ENCODE data around the gene GRIFIN. TPM values are rescaled to one million over a fixed set of nuclear protein-coding genes. Genes with fewer than 3 reads are reported as not detected.

The GRIFIN gene
- total RNA-seq, 1 experiment from 2014 or later = not detected

GRCh38 chr7:2503056-2503941 lies 27.1 kb upstream of the GRIFIN start:
- no peak for DNase-seq (ENCODE audit: low read depth, low spot score)
- in situ Hi-C loops (cut with HindIII; ENCODE audit: low pct_unique_long_range_greater_than_20kb, low sequenced_read_pairs) = no loop called here

GRCh38 chr7:2502647-2502966 lies 26.4 kb upstream of the GRIFIN start:
- DNase-seq (ENCODE audit: low read depth, low spot score) = no peak
- in situ Hi-C loops (cut with HindIII; ENCODE audit: low pct_unique_long_range_greater_than_20kb, low sequenced_read_pairs) = no loop called here

GRCh38 chr7:2501947-2502646 lies 25.9 kb upstream of the GRIFIN start:
- DNase-seq (ENCODE audit: low read depth, low spot score) = no peak
- in situ Hi-C loops (cut with HindIII; ENCODE audit: low pct_unique_long_range_greater_than_20kb, low sequenced_read_pairs) = no loop called here

- no peak for DNase-seq (ENCODE audit: low read depth, low spot score)
- in situ Hi-C loops (cut with HindIII; ENCODE audit: low pct_unique_long_range_greater_than_20kb, low sequenced_read_pairs) = no loop called here
Measured at GRCh38 chr7:2500701-2501100, 24.5 kb upstream of the GRIFIN start.

- in situ Hi-C loops (cut with HindIII; ENCODE audit: low pct_unique_long_range_greater_than_20kb, low sequenced_read_pairs) = no loop called here
- no peak for DNase-seq (ENCODE audit: low read depth, low spot score)
Measured at GRCh38 chr7:2499719-2500430, 23.7 kb upstream of the GRIFIN start.

GRCh38 chr7:2499181-2499580 lies 23.0 kb upstream of the GRIFIN start:
- no peak for DNase-seq (ENCODE audit: low read depth, low spot score)
- in situ Hi-C loops (cut with HindIII; ENCODE audit: low pct_unique_long_range_greater_than_20kb, low sequenced_read_pairs) = no loop called here

GRCh38 chr7:2498708-2499107 lies 22.5 kb upstream of the GRIFIN start:
- DNase-seq (ENCODE audit: low read depth, low spot score) = no peak

GRCh38 chr7:2497500-2498336 lies 21.5 kb upstream of the GRIFIN start:
- no peak for DNase-seq (ENCODE audit: low read depth, low spot score)
- in situ Hi-C loops (cut with HindIII; ENCODE audit: low pct_unique_long_range_greater_than_20kb, low sequenced_read_pairs) = no loop called here

More at GRCh38 chr7:2498708-2499107, 22.5 kb upstream of the GRIFIN start:
- in situ Hi-C loops (cut with HindIII; ENCODE audit: low pct_unique_long_range_greater_than_20kb, low sequenced_read_pairs) = no loop called here

GRCh38 chr7:2497065-2497464 lies 20.9 kb upstream of the GRIFIN start:
- in situ Hi-C loops (cut with HindIII; ENCODE audit: low pct_unique_long_range_greater_than_20kb, low sequenced_read_pairs) = no loop called here
- DNase-seq (ENCODE audit: low read depth, low spot score) = no peak

- in situ Hi-C loops (cut with HindIII; ENCODE audit: low pct_unique_long_range_greater_than_20kb, low sequenced_read_pairs) = no loop called here
- no peak for DNase-seq (ENCODE audit: low read depth, low spot score)
Measured at GRCh38 chr7:2496375-2496774, 20.2 kb upstream of the GRIFIN start.

GRCh38 chr7:2495418-2496299 lies 19.5 kb upstream of the GRIFIN start:
- in situ Hi-C loops (cut with HindIII; ENCODE audit: low pct_unique_long_range_greater_than_20kb, low sequenced_read_pairs) = no loop called here
- no peak for DNase-seq (ENCODE audit: low read depth, low spot score)

- no peak for DNase-seq (ENCODE audit: low read depth, low spot score)
- in situ Hi-C loops (cut with HindIII; ENCODE audit: low pct_unique_long_range_greater_than_20kb, low sequenced_read_pairs) = no loop called here
Measured at GRCh38 chr7:2494191-2495130, 18.3 kb upstream of the GRIFIN start.

GRCh38 chr7:2493205-2494164 lies 17.3 kb upstream of the GRIFIN start:
- in situ Hi-C loops (cut with HindIII; ENCODE audit: low pct_unique_long_range_greater_than_20kb, low sequenced_read_pairs) = no loop called here
- DNase-seq (ENCODE audit: low read depth, low spot score) = no peak

GRCh38 chr7:2492038-2492437 lies 15.8 kb upstream of the GRIFIN start:
- in situ Hi-C loops (cut with HindIII; ENCODE audit: low pct_unique_long_range_greater_than_20kb, low sequenced_read_pairs) = no loop called here

GRCh38 chr7:2490181-2490651 lies 14.0 kb upstream of the GRIFIN start:
- in situ Hi-C loops (cut with HindIII; ENCODE audit: low pct_unique_long_range_greater_than_20kb, low sequenced_read_pairs) = no loop called here
- DNase-seq (ENCODE audit: low read depth, low spot score) = no peak

More at GRCh38 chr7:2492038-2492437, 15.8 kb upstream of the GRIFIN start:
- no peak for DNase-seq (ENCODE audit: low read depth, low spot score)
